K562 (cell line): ENCODE data around the gene BRSK1. TPM values are rescaled to one million over a fixed set of nuclear protein-coding genes. Genes with fewer than 3 reads are reported as not detected.
A peak's percentile ranks its signal among the peaks of the same experiment; 100 is the strongest.

Experiments used
- ATAC-seq: fragments of 200-7000 bp; cut with Tn5 transposase; 3 replicates; pipeline ENCODE4 v1.9.1; 2020; ENCODE audit warnings: moderate library complexity
- Bru-seq: library from RNA; stranded (reverse); fragments of 400-500 nt; gene quantifications from one replicate; lab custom pipeline; 2021; lab: Mats Ljungman, UMichigan
- BruChase-seq, 2 experiments: library from RNA; stranded (reverse); fragments of 400-500 nt; gene quantifications; one replicate each; lab custom pipeline; 2021; lab: Mats Ljungman, UMichigan
- BruUV-seq: library from RNA; stranded (reverse); fragments of 400-500 nt; replicated peaks from 2 replicates; lab custom pipeline; 2021; lab: Mats Ljungman, UMichigan
- CTCF ChIA-PET: fragments of 300-600 bp; formaldehyde crosslinking; extraction: SDS; loops from one replicate; lab custom pipeline; 2021; ENCODE audit warnings: low intra/inter-chr PET ratio; lab: Yijun Ruan, JAX
- POLR2A ChIA-PET: fragments of 300-600, 350-650 bp; sonication (Branson Sonifier 250); formaldehyde crosslinking; extraction: SDS; loops from one replicate; lab custom pipeline; 2021; ENCODE audit warnings: antibody characterized with exemption, inconsistent platforms; lab: Yijun Ruan, JAX
- DNase-seq, 4 experiments: peaks; one replicate each; pipeline versions ENCODE4 v3.0.0 to v3.0.0-alpha.2; 2011 to 2018; ENCODE audit warnings: low spot score in 3 of 4, mixed read lengths in 3 of 4; ENCODE audit errors: extremely low read depth in 1 of 4
- FAIRE-seq: peaks from 2 replicates; lab custom pipeline; 2011; peaks lifted over from hg19 to GRCh38; lab: Jason Lieb, UNC
- H2AFZ ChIP-seq: 2 replicates; pipeline ENCODE4 v1.6.0; 2011; ENCODE audit warnings: low read depth, low read length, control low read depth, inconsistent platforms
- H3K27ac ChIP-seq: fragments of 200-600 bp; 3 replicates; pipeline ENCODE4 v1.8.0; 2011; ENCODE audit warnings: low read depth, mild to moderate bottlenecking, control low read depth, inconsistent platforms, low read length, moderate library complexity, mixed read lengths; ENCODE audit errors: extremely low read depth
- H3K27me3 ChIP-seq, 2 experiments: fragments of 300-600 bp in 1 of 2; 2 replicates in 1 of 2; 3 replicates in 1 of 2; pipeline versions ENCODE4 v1.6.0 to v1.8.0; 2011; ENCODE audit warnings: inconsistent platforms in 2 of 2, low read length in 2 of 2, mild to moderate bottlenecking in 1 of 2, mixed read lengths in 1 of 2, moderate library complexity in 1 of 2; ENCODE audit not compliant: control insufficient read depth in 2 of 2, insufficient read depth in 2 of 2
- H3K36me3 ChIP-seq: fragments of 300-600 bp; 3 replicates; pipeline ENCODE4 v1.8.0; 2011; ENCODE audit warnings: mild to moderate bottlenecking, low read length, inconsistent platforms; ENCODE audit not compliant: control insufficient read depth, insufficient read depth
- H3K4me1 ChIP-seq, 2 experiments: fragments of 200-600 bp in 1 of 2; replicated peaks in 1 of 2; 2 replicates in 1 of 2; 3 replicates in 1 of 2; pipeline versions ENCODE4 v1.5.1 to v1.8.0; 2011; ENCODE audit warnings: inconsistent platforms in 2 of 2, low read length in 2 of 2, mild to moderate bottlenecking in 1 of 2, mixed read lengths in 1 of 2, moderate library complexity in 1 of 2; ENCODE audit not compliant: control insufficient read depth in 2 of 2, insufficient read depth in 2 of 2
- H3K4me2 ChIP-seq: 2 replicates; pipeline ENCODE4 v1.6.1; 2011; ENCODE audit warnings: low read length, control low read depth, inconsistent platforms, mixed read lengths; ENCODE audit not compliant: insufficient read depth
- H3K4me3 ChIP-seq: fragments of 200-600 bp; sonication (generic), shearing (Covaris generic); 2 replicates; pipeline ENCODE4 v1.5.1; 2016; ENCODE audit warnings: control low read depth, inconsistent platforms
- H3K79me2 ChIP-seq: fragments of 200-600 bp; 3 replicates; pipeline ENCODE4 v1.8.0; 2011; ENCODE audit warnings: low read length, inconsistent platforms; ENCODE audit not compliant: control insufficient read depth, insufficient read depth
- H3K9ac ChIP-seq, 2 experiments: 2 replicates each; pipeline versions ENCODE4 v1.6.0 to v1.6.1; 2011; ENCODE audit warnings: low read depth in 2 of 2, low read length in 2 of 2, control low read depth in 1 of 2, inconsistent platforms in 1 of 2, mild to moderate bottlenecking in 1 of 2, mixed read lengths in 1 of 2; ENCODE audit not compliant: insufficient read depth in 1 of 2
- H3K9me1 ChIP-seq: one replicate; pipeline ENCODE4 v1.6.0; 2011; ENCODE audit warnings: inconsistent platforms, mild to moderate bottlenecking, low read length, moderate library complexity; ENCODE audit not compliant: control insufficient read depth, insufficient read depth
- H3K9me3 ChIP-seq: replicated peaks from 2 replicates; pipeline ENCODE4 v1.5.1; 2011; ENCODE audit warnings: low read depth, low read length, inconsistent platforms; ENCODE audit not compliant: control insufficient read depth, insufficient read depth
- H4K20me1 ChIP-seq: replicated peaks from 2 replicates; pipeline ENCODE4 v1.6.1; 2011; ENCODE audit warnings: low read length, inconsistent platforms, mixed read lengths; ENCODE audit not compliant: control insufficient read depth, insufficient read depth
- ARID2 ChIP-seq: fragments of 450-650 bp; IDR thresholded peaks from 2 replicates; pipeline ENCODE4 v1.6.1; 2017; ENCODE audit warnings: antibody characterized with exemption, mild to moderate bottlenecking
- ELF1 ChIP-seq: fragments of 200-800 bp; sonication (Bioruptor generic); IDR thresholded peaks from 2 replicates; pipeline ENCODE4 v1.6.1; 2016; ENCODE audit warnings: missing genetic modification characterization, missing compliant biosample characterization
- GABPA ChIP-seq: fragments of 200-800 bp; sonication (Bioruptor generic); conservative IDR thresholded peaks from 2 replicates; pipeline ENCODE4 v1.6.1; 2016; ENCODE audit warnings: low read depth, missing genetic modification characterization, missing compliant biosample characterization
- HLTF ChIP-seq: fragments of 450-650 bp; IDR thresholded peaks from 2 replicates; pipeline ENCODE4 v1.6.1; 2016
- MTF1 ChIP-seq: fragments of 250-450 bp; sonication (Bioruptor Pico); IDR thresholded peaks from 2 replicates; pipeline ENCODE4 v1.9.0; 2021; ENCODE audit warnings: moderate library complexity, mild to moderate bottlenecking, inconsistent platforms, borderline replicate concordance
- NR2C2 ChIP-seq, 2 experiments: fragments of 200-800 bp in 1 of 2; sonication (Bioruptor generic) in 1 of 2; sonication (generic) in 1 of 2; formaldehyde crosslinking in 1 of 2; IDR thresholded peaks; 2 replicates each; pipeline versions ENCODE4 v1.6.1 to v1.8.0; 2016 to 2022; ENCODE audit warnings: mild to moderate bottlenecking in 1 of 2, missing compliant biosample characterization in 1 of 2, missing genetic modification characterization in 1 of 2, missing genetic modification reagents in 1 of 2
- PHF8 ChIP-seq: fragments of 200-600 bp; sonication (generic); IDR thresholded peaks from 2 replicates; pipeline ENCODE4 v1.6.1; 2012; ENCODE audit warnings: mixed run types, mild to moderate bottlenecking, inconsistent platforms, low read length, moderate library complexity, borderline replicate concordance
- RBM25 ChIP-seq: fragments of 200-400 bp; formaldehyde crosslinking; IDR thresholded peaks from 2 replicates; pipeline ENCODE4 v1.6.1; 2018; ENCODE audit warnings: low read length, low read depth, moderate library complexity; ENCODE audit not compliant: severe bottlenecking
- RCOR1 ChIP-seq, 2 experiments: IDR thresholded peaks; 2 replicates each; pipeline ENCODE4 v1.6.1; 2012; ENCODE audit warnings: low read depth in 2 of 2, low read length in 2 of 2, borderline replicate concordance in 1 of 2, improper control_type of control experiment in 1 of 2
- ZBTB12 ChIP-seq: fragments of 250-450 bp; sonication (Bioruptor Pico); IDR thresholded peaks from 2 replicates; pipeline ENCODE4 v1.4.0; 2020
- ZFP30 ChIP-seq: fragments of 250-450 bp; sonication (Bioruptor Pico); IDR thresholded peaks from 2 replicates; pipeline ENCODE4 v1.8.0; 2022; ENCODE audit warnings: moderate library complexity, mild to moderate bottlenecking, inconsistent platforms, borderline replicate concordance
- ZNF384 ChIP-seq: IDR thresholded peaks from 2 replicates; pipeline ENCODE4 v1.6.1; 2012; ENCODE audit warnings: low read depth, low read length, improper control_type of control experiment
- WGBS: fragments of 100-300 bp; shearing (Covaris generic); methylation state at CpG from one replicate; pipeline ENCODE4 v1.1.6; 2016; ENCODE audit warnings: low coverage, mixed read lengths; ENCODE audit not compliant: insufficient coverage; ENCODE audit errors: missing lambda C conversion rate; 5-methylcytosine and 5-hydroxymethylcytosine counted together
- in situ Hi-C: fragments of 300-500 bp; cut with MboI; formaldehyde crosslinking; loops from 4 replicates; pipeline ENCODE4 v1.15.0; 2018; ENCODE audit warnings: inconsistent platforms, mixed read lengths
- intact Hi-C: fragments of 100-400 bp; cut with micrococcal nuclease; formaldehyde crosslinking; loops from 2 replicates; pipeline ENCODE4 v1.14.2; 2022
- long read RNA-seq, 3 experiments: library from polyadenylated mRNA in 2 of 3; library from RNA in 1 of 3; unstranded in 2 of 3; stranded (forward) in 1 of 3; transcript quantifications; one replicate each; pipeline ENCODE4 v2.0.0, GENCODE V29; 2019 to 2022
- polyA minus RNA-seq, 3 experiments: library from RNA; depleted of rRNA, polyadenylated mRNA; stranded (reverse); fragments of >200 nt; gene quantifications; 2 replicates each; pipeline ENCODE4 v1.2.3, GENCODE V29; 2011
- polyA plus RNA-seq, 8 experiments: library from polyadenylated mRNA; depleted of rRNA in 4 of 8; stranded (reverse) in 5 of 8; unstranded in 3 of 8; fragments of >200 nt; fragmentation: Nextera tagmentation in 2 of 8; fragmentation: Illumina TruSeq in 1 of 8; extraction: Ambion mirVana in 2 of 8; extraction: Trizol in 1 of 8; gene quantifications; 2 replicates each; pipeline versions ENCODE4 v1.2.1 to v1.2.3, GENCODE V29; 2011 to 2014; ENCODE audit warnings: inconsistent platforms in 1 of 8, missing spikeins in 1 of 8
- total RNA-seq, 7 experiments: library from RNA; depleted of rRNA in 6 of 7; stranded (reverse); fragments of >200 nt in 6 of 7; fragmentation: Illumina TruSeq in 2 of 7; extraction: Trizol in 2 of 7; gene quantifications; 2 replicates each; pipeline versions ENCODE4 v1.2.1 to v1.2.3, GENCODE V29; 2011 to 2021; ENCODE audit warnings: low replicate concordance in 1 of 7
- TF ChIP-seq, protein P1 (sequence below): fragments of 200-800 bp; sonication (Bioruptor generic); IDR thresholded peaks from 2 replicates; pipeline ENCODE4 v1.6.1; 2017; ENCODE audit warnings: missing genetic modification characterization, missing compliant biosample characterization

BRSK1 gene
- 28.5 and 48.4 TPM in 2 replicates for total RNA-seq (2011; cell fraction: chromatin; rRNA removed; ENCODE audit: low replicate concordance)
- 21.7 and 25.3 TPM in 2 replicates for total RNA-seq (2011; cell fraction: nucleolus; rRNA removed)
- 13.4 and 18.0 TPM in 2 replicates for total RNA-seq (2011; cell fraction: nucleoplasm; rRNA removed)
- 3.8 and 5.0 TPM in 2 replicates for total RNA-seq (2014; rRNA removed)
- total RNA-seq (2014; rRNA removed; fragmentation: Illumina TruSeq; extraction: Trizol) = 1.6 and 1.7 TPM in 2 replicates
- total RNA-seq (2015; rRNA removed; fragmentation: Illumina TruSeq; extraction: Trizol) = 1.3 and 1.7 TPM in 2 replicates
- total RNA-seq (2021) = 5.6 and 8.1 TPM in 2 replicates
- 3.5 and 3.6 TPM in 2 replicates for polyA plus RNA-seq (2011; rRNA removed)
- polyA plus RNA-seq (2011; cell fraction: cytosol; rRNA removed) = 4.7 and 5.3 TPM in 2 replicates
- 46.8 and 66.1 TPM in 2 replicates for polyA plus RNA-seq (2011; cell fraction: nucleus; rRNA removed)
- 4.6 and 18.4 TPM in 2 replicates for polyA plus RNA-seq (2012)
- 4.3 and 4.5 TPM in 2 replicates for polyA plus RNA-seq (2014; fragmentation: Illumina TruSeq; extraction: Trizol)
- polyA plus RNA-seq (2014; fragmentation: Nextera tagmentation; extraction: Ambion mirVana) = not detected
- 9.3 and 9.8 TPM in 2 replicates for polyA plus RNA-seq (2014; rRNA removed)
- 1.7 and 2.2 TPM in 2 replicates for polyA minus RNA-seq (2011; rRNA and poly(A)+ RNA removed)
- polyA minus RNA-seq (2011; cell fraction: cytosol; rRNA and poly(A)+ RNA removed) = 1.1 and 2.1 TPM in 2 replicates
- 7.0 and 11.6 TPM in 2 replicates for polyA minus RNA-seq (2011; cell fraction: nucleus; rRNA and poly(A)+ RNA removed)
- Bru-seq, nascent RNA = percentile 43 among the genes with signal in this experiment
- percentile 44 among the genes with signal in this experiment for BruChase-seq, experiment 1, labeled RNA remaining after a 2-hour chase
- percentile 46 among the genes with signal in this experiment for BruChase-seq, experiment 2, labeled RNA remaining after a 6-hour chase
- long read RNA-seq, experiment 1, partial matches to known transcripts = 0 of 4 reads
- long read RNA-seq, experiment 1, other reads (novel, unspliced or antisense) = 4 of 4 reads
- long read RNA-seq, experiment 2, partial matches to known transcripts = 2 of 2 reads
- long read RNA-seq, experiment 2, other reads (novel, unspliced or antisense) = 0 of 2 reads
- long read RNA-seq, experiment 3 = 0 reads

DNA sequence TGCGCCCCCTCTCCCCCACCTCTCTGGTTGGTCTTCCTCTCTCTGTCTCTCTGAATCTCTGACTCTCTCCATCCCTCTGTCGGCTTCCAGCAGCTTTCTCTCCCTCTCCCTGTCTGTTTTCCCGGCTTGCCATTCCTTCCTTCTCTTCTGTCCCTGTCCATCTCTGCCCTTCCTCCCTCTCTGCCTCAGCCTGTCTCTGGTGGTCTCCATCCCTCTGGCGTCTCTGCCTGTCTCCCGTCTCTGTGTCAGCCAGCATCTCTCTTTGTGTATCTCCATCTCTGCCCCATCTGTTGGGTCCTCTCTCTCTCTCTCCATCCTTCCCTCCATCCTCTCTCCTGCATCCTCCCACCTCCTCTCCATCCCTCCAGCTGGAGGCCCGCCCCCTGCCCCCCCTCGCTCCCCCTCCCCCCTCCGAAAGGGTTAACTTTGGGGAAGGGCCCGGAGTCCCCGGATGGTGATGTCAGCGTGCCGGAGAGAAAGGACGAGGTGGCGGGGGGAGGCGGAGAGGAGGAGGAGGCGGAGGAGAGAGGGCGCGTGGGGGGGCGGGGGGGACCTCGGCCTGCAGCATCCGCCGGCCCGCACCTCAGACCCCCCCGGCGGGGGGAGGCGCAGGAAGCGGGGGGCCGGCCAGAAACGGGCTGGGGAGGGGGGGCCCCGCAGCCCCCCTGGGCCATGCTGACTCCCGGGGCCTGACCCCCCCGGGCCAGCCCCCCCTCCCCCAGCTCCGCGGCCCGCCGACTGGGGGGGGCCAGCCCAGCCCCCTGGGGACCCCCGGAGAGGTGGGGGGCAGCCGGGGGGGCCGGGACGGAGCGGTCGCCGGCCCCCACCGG is at the start of gene BRSK1:
Gene BRSK1, plus strand, starts transcription at position 450 of the 830 bp plus-strand sequence. CDS start 446 bp downstream, outside the sequence.
- CTCF ChIA-PET = no interaction called here
- H2AFZ ChIP-seq = peak within 1 kb of the TSS; percentile 61
- peaks cover 10% of the 10 kb centered on the region for H3K79me2 ChIP-seq
- 45% methylated on average over 2 of the region's 44 CpGs for WGBS
- in situ Hi-C loops (loop anchor here (10.0 kb wide), 1 partner anchor 341 kb away; the partner anchor contains the start of gene ZNF784), intact Hi-C loops (no loop called here)
- no peaks in the 10 kb centered on the region for H3K9me3 ChIP-seq
- peak within 1 kb of the TSS in 1 of 2 experiments; percentile 81; a peak in 2 of 4 replicates for H3K9ac ChIP-seq
- peak within 1 kb of the TSS; percentile 42 for H3K4me3 ChIP-seq
- no peaks in the 10 kb centered on the region for H3K27me3 ChIP-seq
- H3K27ac ChIP-seq = peak within 1 kb of the TSS; percentile 52; the same call in 2 of the 3 replicates
- peak within 1 kb of the TSS; percentile 24; the same call in 1 of the 2 replicates for H3K4me2 ChIP-seq
- peaks cover 19 to 46% of the 10 kb centered on the region in 2 experiments for H3K4me1 ChIP-seq
- no TSS peak for BruUV-seq
- H4K20me1 ChIP-seq = no peaks in the 10 kb centered on the region
- ATAC-seq (peak; percentile 6; the same call in 2 of the 3 replicates), FAIRE-seq (no peak), DNase-seq (peak; percentile 57 to 79 (median 71))
- POLR2A ChIA-PET = interaction anchor here (0.6 to 1.1 kb wide), 2 partner anchors 37 to 55 kb away, joined by 3 read pairs; no protein-coding TSS in a partner anchor
- no peaks in the 10 kb centered on the region for H3K9me1 ChIP-seq
- H3K36me3 ChIP-seq = no peaks in the 10 kb centered on the region
- no peak for TF ChIP-seq ARID2
- TF ChIP-seq RBM25 = no peak
- no peak for TF ChIP-seq ZBTB12 (CRISPR knock-in tag)
- peak in 1 of 2 experiments; percentile 55; a peak in 2 of 4 replicates for TF ChIP-seq RCOR1 (IDR thresholded peaks at IDR 0.05; ENCODE audit: borderline replicate concordance in 1 of 2, low read depth in 2 of 2, low read length in 2 of 2)
- TF ChIP-seq, protein P1, sequence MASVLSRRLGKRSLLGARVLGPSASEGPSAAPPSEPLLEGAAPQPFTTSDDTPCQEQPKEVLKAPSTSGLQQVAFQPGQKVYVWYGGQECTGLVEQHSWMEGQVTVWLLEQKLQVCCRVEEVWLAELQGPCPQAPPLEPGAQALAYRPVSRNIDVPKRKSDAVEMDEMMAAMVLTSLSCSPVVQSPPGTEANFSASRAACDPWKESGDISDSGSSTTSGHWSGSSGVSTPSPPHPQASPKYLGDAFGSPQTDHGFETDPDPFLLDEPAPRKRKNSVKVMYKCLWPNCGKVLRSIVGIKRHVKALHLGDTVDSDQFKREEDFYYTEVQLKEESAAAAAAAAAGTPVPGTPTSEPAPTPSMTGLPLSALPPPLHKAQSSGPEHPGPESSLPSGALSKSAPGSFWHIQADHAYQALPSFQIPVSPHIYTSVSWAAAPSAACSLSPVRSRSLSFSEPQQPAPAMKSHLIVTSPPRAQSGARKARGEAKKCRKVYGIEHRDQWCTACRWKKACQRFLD = no peak
- TF ChIP-seq MTF1 (CRISPR knock-in tag) = no peak
- no peak for TF ChIP-seq HLTF
- TF ChIP-seq ELF1 (tag) = no peak
- 0 out of 2 replicates have a peak, but pooled peaks have one; percentile 12 for TF ChIP-seq GABPA
- TF ChIP-seq PHF8 = no peak
- no peak for TF ChIP-seq NR2C2 (CRISPR knock-in tag; IDR thresholded peaks at IDR 0.05)
- 0 out of 2 replicates have a peak, but pooled peaks have one; percentile 16 for TF ChIP-seq NR2C2 (tag; IDR thresholded peaks at IDR 0.05)
- TF ChIP-seq ZFP30 (CRISPR knock-in tag) = no peak
- TF ChIP-seq ZNF384 = no peak
